Sigmoid colon (tissue), 4 donors: Measurements from ENCODE around the gene CRYGN.

Source experiments
- CTCF ChIP-seq, 4 experiments: fragments of 450-650 bp in 3 of 4; fragments of 200-600 bp in 1 of 4; IDR thresholded peaks; one replicate each; pipeline ENCODE4 v1.5.1; 2016 to 2019; ENCODE audit warnings: antibody characterized with exemption in 4 of 4, mild to moderate bottlenecking in 3 of 4, moderate library complexity in 2 of 4
- POLR2A ChIP-seq, 2 donors: fragments of 450-650 bp; IDR thresholded peaks; one replicate each; pipeline ENCODE4 v1.6.1; 2016; ENCODE audit warnings: antibody characterized with exemption in 2 of 2, mild to moderate bottlenecking in 2 of 2, moderate library complexity in 2 of 2
- POLR2AphosphoS5 ChIP-seq, 4 donors: sonication (generic); formaldehyde crosslinking; IDR thresholded peaks; one replicate each; pipeline ENCODE4 v1.6.1; 2017; ENCODE audit warnings: antibody characterized with exemption in 4 of 4

GRCh38 chr7:151432658-151433521 lies 7.1 kb downstream of the CRYGN start:
- TF ChIP-seq CTCF (IDR thresholded peaks at IDR 0.05) (no peak), POLR2A (IDR thresholded peaks at IDR 0.05) (no peak), POLR2AphosphoS5 (IDR thresholded peaks at IDR 0.05) (no peak)
